DMS153 treated with DMSO at 0.1 percent for 48 hours (cell line): ENCODE data around the gene TBXA2R.
A peak's percentile ranks its signal among the peaks of the same experiment; 100 is the strongest.

Source experiments
- DNase-seq: peaks from one replicate; lab custom pipeline; 2025; ENCODE audit not compliant: unreplicated experiment; lab: John Stamatoyannopoulos, UW

TBXA2R gene

GRCh38 chr19:3556978-3557460 lies 49.7 kb downstream of the TBXA2R start:
- no peak for DNase-seq

GRCh38 chr19:3556423-3556977 lies 50.2 kb downstream of the TBXA2R start:
- no peak for DNase-seq

- DNase-seq = no peak
These were observed 50.8 kb downstream of the TBXA2R start for GRCh38 chr19:3555653-3556422.

GRCh38 chr19:3554254-3555083 lies 52.2 kb downstream of the TBXA2R start:
- no peak for DNase-seq

- DNase-seq = no peak
These were observed 54.9 kb downstream of the TBXA2R start for GRCh38 chr19:3551792-3552095.

GRCh38 chr19:3550947-3551791 lies 55.5 kb downstream of the TBXA2R start:
- no peak for DNase-seq

GRCh38 chr19:3549816-3550215 lies 56.9 kb downstream of the TBXA2R start:
- no peak for DNase-seq

- DNase-seq = no peak
These were observed 58.1 kb downstream of the TBXA2R start for GRCh38 chr19:3548606-3549005.

- no peak for DNase-seq
These were observed 58.9 kb downstream of the TBXA2R start for GRCh38 chr19:3547767-3548282.

GRCh38 chr19:3547301-3547731 lies 59.4 kb downstream of the TBXA2R start:
- no peak for DNase-seq

- DNase-seq = no peak
These were observed 60.6 kb downstream of the TBXA2R start for GRCh38 chr19:3546119-3546518.

GRCh38 chr19:3545669-3546034 lies 61.0 kb downstream of the TBXA2R start:
- no peak for DNase-seq

GRCh38 chr19:3544742-3545668 lies 61.7 kb downstream of the TBXA2R start:
- DNase-seq = peak; percentile 3
